K562 (cell line): Measurements from ENCODE around the gene RNF222. TPM values are rescaled to one million over a fixed set of nuclear protein-coding genes. Genes with fewer than 3 reads are reported as not detected.
A peak's percentile ranks its signal among the peaks of the same experiment; 100 is the strongest.

Experiments used
- CBFA2T3 ChIP-seq: fragments of 450-650 bp; IDR thresholded peaks from 2 replicates; pipeline ENCODE4 v1.6.1; 2017
- FOXA3 ChIP-seq, 2 experiments: fragments of 450-650 bp in 1 of 2; sonication (generic) in 1 of 2; formaldehyde crosslinking; IDR thresholded peaks in 1 of 2; conservative IDR thresholded peaks in 1 of 2; 2 replicates each; pipeline versions ENCODE4 v1.4.0 to v1.8.0; 2020 to 2022; ENCODE audit warnings: mild to moderate bottlenecking in 2 of 2, missing genetic modification reagents in 1 of 2
- JUND ChIP-seq, 2 experiments: IDR thresholded peaks; 2 replicates in 1 of 2; 3 replicates in 1 of 2; pipeline ENCODE4 v1.6.1; 2011; ENCODE audit warnings: borderline replicate concordance in 2 of 2, low read depth in 2 of 2, low read length in 2 of 2, improper control_type of control experiment in 1 of 2, missing biosample characterization in 1 of 2, missing genetic modification characterization in 1 of 2, missing genetic modification reagents in 1 of 2
- MAX ChIP-seq: sonication (generic); formaldehyde crosslinking; IDR thresholded peaks from 2 replicates; pipeline ENCODE4 v1.9.0; 2022; ENCODE audit warnings: mild to moderate bottlenecking, missing genetic modification reagents
- NKRF ChIP-seq: fragments of 450-650 bp; IDR thresholded peaks from 2 replicates; pipeline ENCODE4 v1.6.1; 2016; ENCODE audit warnings: borderline replicate concordance
- PCBP1 ChIP-seq: fragments of 200-400 bp; formaldehyde crosslinking; IDR thresholded peaks from 2 replicates; pipeline ENCODE4 v1.6.1; 2018; ENCODE audit warnings: mild to moderate bottlenecking, low read depth, low read length; ENCODE audit not compliant: poor library complexity, severe bottlenecking
- PHF20 ChIP-seq: fragments of 450-650 bp; IDR thresholded peaks from 2 replicates; pipeline ENCODE4 v1.6.1; 2018; ENCODE audit not compliant: partially characterized antibody
- RBM15 ChIP-seq: fragments of 200-400 bp; formaldehyde crosslinking; IDR thresholded peaks from 2 replicates; pipeline ENCODE4 v1.6.1; 2018; ENCODE audit warnings: mild to moderate bottlenecking, low read length, moderate library complexity; ENCODE audit not compliant: insufficient read depth
- RNF219 ChIP-seq: fragments of 250-450 bp; sonication (Bioruptor Pico); IDR thresholded peaks from 2 replicates; pipeline ENCODE4 v1.5.0; 2022; ENCODE audit warnings: mild to moderate bottlenecking
- YBX1 ChIP-seq: fragments of 450-650 bp; IDR thresholded peaks from 2 replicates; pipeline ENCODE4 v1.7.1; 2016; ENCODE audit warnings: mild to moderate bottlenecking
- ZFPM2 ChIP-seq: fragments of 250-450 bp; sonication (Bioruptor Pico); IDR thresholded peaks from 2 replicates; pipeline ENCODE4 v1.5.1; 2022; ENCODE audit warnings: mild to moderate bottlenecking
- ZNF165 ChIP-seq: fragments of 250-450 bp; sonication (Bioruptor Pico); IDR thresholded peaks from 2 replicates; pipeline ENCODE4 v1.4.0; 2020; ENCODE audit warnings: borderline replicate concordance
- ZNF197 ChIP-seq: fragments of 200-800 bp; sonication (Bioruptor generic); IDR thresholded peaks from 2 replicates; pipeline ENCODE4 v1.6.1; 2016; ENCODE audit warnings: low read depth, missing genetic modification characterization, missing compliant biosample characterization
- polyA plus RNA-seq, 8 experiments: library from polyadenylated mRNA; depleted of rRNA in 4 of 8; stranded (reverse) in 5 of 8; unstranded in 3 of 8; fragments of >200 nt; fragmentation: Nextera tagmentation in 2 of 8; fragmentation: Illumina TruSeq in 1 of 8; extraction: Ambion mirVana in 2 of 8; extraction: Trizol in 1 of 8; gene quantifications; 2 replicates each; pipeline versions ENCODE4 v1.2.1 to v1.2.3, GENCODE V29; 2011 to 2014; ENCODE audit warnings: inconsistent platforms in 1 of 8, missing spikeins in 1 of 8
- total RNA-seq, 7 experiments: library from RNA; depleted of rRNA in 6 of 7; stranded (reverse); fragments of >200 nt in 6 of 7; fragmentation: Illumina TruSeq in 2 of 7; extraction: Trizol in 2 of 7; gene quantifications; 2 replicates each; pipeline versions ENCODE4 v1.2.1 to v1.2.3, GENCODE V29; 2011 to 2021; ENCODE audit warnings: low replicate concordance in 1 of 7
- TF ChIP-seq, protein P1 (sequence below): fragments of 250-450 bp; sonication (Bioruptor Pico); IDR thresholded peaks from 2 replicates; pipeline ENCODE4 v1.8.0; 2022; ENCODE audit warnings: inconsistent platforms, mild to moderate bottlenecking, moderate library complexity, borderline replicate concordance
- TF ChIP-seq, protein P2 (sequence below): fragments of 150-350 bp; IDR thresholded peaks from 2 replicates; pipeline ENCODE4 v1.6.1; 2014; ENCODE audit warnings: low read depth, mild to moderate bottlenecking, low read length, borderline replicate concordance

Gene RNF222
- total and polyA plus RNA-seq, 9 of the 15 experiments (the other 6 are each of a cell fraction or from before 2014, with no cell fraction given) = not detected

- TF ChIP-seq NKRF (no peak), MAX (CRISPR knock-in tag) (peak; percentile 45; the same call in 1 of the 2 replicates), ZNF165 (CRISPR knock-in tag) (no peak), PCBP1 (peak; percentile 79), RNF219 (CRISPR knock-in tag) (no peak), CBFA2T3 (no peak), FOXA3 (CRISPR knock-in tag; conservative IDR thresholded peaks at IDR 0.05 in 1 of 2, IDR thresholded peaks at IDR 0.05 in 1 of 2) (no peak), PHF20 (no peak), RBM15 (no peak), JUND (IDR thresholded peaks at IDR 0.05; ENCODE audit: borderline replicate concordance, low read depth, low read length) (0 out of 2 replicates have a peak, but pooled peaks have one; percentile 15), JUND (tag; IDR thresholded peaks at IDR 0.05; ENCODE audit: borderline replicate concordance, low read depth, low read length) (no peak), YBX1 (no peak), ZFPM2 (CRISPR knock-in tag) (0 out of 2 replicates have a peak, but pooled peaks have one; percentile 37), ZNF197 (no peak)
- TF ChIP-seq, protein P1, sequence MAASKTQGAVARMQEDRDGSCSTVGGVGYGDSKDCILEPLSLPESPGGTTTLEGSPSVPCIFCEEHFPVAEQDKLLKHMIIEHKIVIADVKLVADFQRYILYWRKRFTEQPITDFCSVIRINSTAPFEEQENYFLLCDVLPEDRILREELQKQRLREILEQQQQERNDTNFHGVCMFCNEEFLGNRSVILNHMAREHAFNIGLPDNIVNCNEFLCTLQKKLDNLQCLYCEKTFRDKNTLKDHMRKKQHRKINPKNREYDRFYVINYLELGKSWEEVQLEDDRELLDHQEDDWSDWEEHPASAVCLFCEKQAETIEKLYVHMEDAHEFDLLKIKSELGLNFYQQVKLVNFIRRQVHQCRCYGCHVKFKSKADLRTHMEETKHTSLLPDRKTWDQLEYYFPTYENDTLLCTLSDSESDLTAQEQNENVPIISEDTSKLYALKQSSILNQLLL (CRISPR knock-in tag) = no peak
- TF ChIP-seq, protein P2, sequence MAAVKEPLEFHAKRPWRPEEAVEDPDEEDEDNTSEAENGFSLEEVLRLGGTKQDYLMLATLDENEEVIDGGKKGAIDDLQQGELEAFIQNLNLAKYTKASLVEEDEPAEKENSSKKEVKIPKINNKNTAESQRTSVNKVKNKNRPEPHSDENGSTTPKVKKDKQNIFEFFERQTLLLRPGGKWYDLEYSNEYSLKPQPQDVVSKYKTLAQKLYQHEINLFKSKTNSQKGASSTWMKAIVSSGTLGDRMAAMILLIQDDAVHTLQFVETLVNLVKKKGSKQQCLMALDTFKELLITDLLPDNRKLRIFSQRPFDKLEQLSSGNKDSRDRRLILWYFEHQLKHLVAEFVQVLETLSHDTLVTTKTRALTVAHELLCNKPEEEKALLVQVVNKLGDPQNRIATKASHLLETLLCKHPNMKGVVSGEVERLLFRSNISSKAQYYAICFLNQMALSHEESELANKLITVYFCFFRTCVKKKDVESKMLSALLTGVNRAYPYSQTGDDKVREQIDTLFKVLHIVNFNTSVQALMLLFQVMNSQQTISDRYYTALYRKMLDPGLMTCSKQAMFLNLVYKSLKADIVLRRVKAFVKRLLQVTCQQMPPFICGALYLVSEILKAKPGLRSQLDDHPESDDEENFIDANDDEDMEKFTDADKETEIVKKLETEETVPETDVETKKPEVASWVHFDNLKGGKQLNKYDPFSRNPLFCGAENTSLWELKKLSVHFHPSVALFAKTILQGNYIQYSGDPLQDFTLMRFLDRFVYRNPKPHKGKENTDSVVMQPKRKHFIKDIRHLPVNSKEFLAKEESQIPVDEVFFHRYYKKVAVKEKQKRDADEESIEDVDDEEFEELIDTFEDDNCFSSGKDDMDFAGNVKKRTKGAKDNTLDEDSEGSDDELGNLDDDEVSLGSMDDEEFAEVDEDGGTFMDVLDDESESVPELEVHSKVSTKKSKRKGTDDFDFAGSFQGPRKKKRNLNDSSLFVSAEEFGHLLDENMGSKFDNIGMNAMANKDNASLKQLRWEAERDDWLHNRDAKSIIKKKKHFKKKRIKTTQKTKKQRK = no peak
Measured at GRCh38 chr17:8435245-8436168, 37.9 kb upstream of the RNF222 start, which contains the start of gene NDEL1 (continued).
